ENCODE data around the gene HOXA10.

DNA sequence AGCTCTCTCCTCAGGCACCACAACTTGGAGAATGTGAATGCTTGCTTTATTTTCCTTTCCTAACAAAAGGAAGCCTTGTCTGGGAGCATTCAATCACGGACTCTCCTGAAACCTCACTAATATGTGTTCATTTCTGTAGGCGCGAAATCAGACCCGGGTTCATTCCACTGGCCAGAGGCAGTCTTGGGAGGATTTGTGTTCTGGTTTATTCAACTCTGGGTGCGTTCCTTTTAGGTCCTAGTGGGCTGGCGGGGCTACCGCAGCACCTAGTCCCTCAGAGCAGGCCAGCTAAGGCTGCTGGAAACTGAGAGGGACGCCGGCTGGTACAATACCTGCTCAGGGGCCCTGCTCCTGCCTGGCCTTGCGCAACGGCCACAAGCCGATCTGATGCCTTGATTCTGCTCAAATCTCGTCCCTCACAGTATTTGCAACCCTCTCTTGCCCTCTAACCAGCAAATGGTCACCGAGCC is 51.1 kb downstream of the HOXA10 start:
- TF ChIP-seq CTCF (IDR thresholded peaks at IDR 0.05), result no peak
- TF ChIP-seq POLR2A (IDR thresholded peaks at IDR 0.05), result no peak
- TF ChIP-seq POLR2AphosphoS5 (IDR thresholded peaks at IDR 0.05), result no peak
- no peak for TF ChIP-seq EP300 (IDR thresholded peaks at IDR 0.05)
